A673 (cell line): ENCODE data around the gene PDGFB. TPM values are rescaled to one million over a fixed set of nuclear protein-coding genes. Genes with fewer than 3 reads are reported as not detected.

Experiments used
- BruUV-seq: library from RNA; stranded (reverse); fragments of 400-500 nt; replicated peaks from 2 replicates; lab custom pipeline; 2021; lab: Mats Ljungman, UMichigan
- CTCF ChIA-PET: fragments of 300-600 bp; sonication (Branson Sonifier 250); formaldehyde crosslinking; loops from one replicate; lab custom pipeline; 2022; ENCODE audit warnings: antibody characterized with exemption; lab: Charles Lee
- POLR2A ChIA-PET: fragments of 300-600 bp; sonication (Branson Sonifier 250); formaldehyde crosslinking; loops from one replicate; lab custom pipeline; 2022; ENCODE audit warnings: antibody characterized with exemption; ENCODE audit not compliant: low non-redundant PET; lab: Charles Lee
- DNase-seq: peaks from one replicate; pipeline ENCODE4 v3.0.0-alpha.2; 2015; ENCODE audit warnings: low spot score
- H3K27ac ChIP-seq: fragments of 200-600 bp; sonication (generic); 2 replicates; pipeline ENCODE4 v1.5.1; 2016; ENCODE audit warnings: mixed run types, low read depth, mild to moderate bottlenecking, mixed read lengths, antibody characterized with exemption, low read length; ENCODE audit not compliant: poor library complexity, severe bottlenecking
- H3K27me3 ChIP-seq: fragments of 200-600 bp; sonication (generic); replicated peaks from 2 replicates; pipeline ENCODE4 v1.6.1; 2017; ENCODE audit warnings: mixed run types, low read depth, mild to moderate bottlenecking, mixed read lengths, antibody characterized with exemption, low read length; ENCODE audit not compliant: insufficient read depth, poor library complexity
- H3K36me3 ChIP-seq: fragments of 200-600 bp; sonication (generic); 2 replicates; pipeline ENCODE4 v1.6.1; 2016; ENCODE audit warnings: mixed run types, mild to moderate bottlenecking, mixed read lengths, antibody characterized with exemption, low read length; ENCODE audit not compliant: insufficient read depth, poor library complexity, severe bottlenecking
- H3K4me1 ChIP-seq: fragments of 200-600 bp; sonication (generic); 2 replicates; pipeline ENCODE4 v1.6.1; 2017; ENCODE audit warnings: mixed run types, mild to moderate bottlenecking, mixed read lengths, antibody characterized with exemption, low read length; ENCODE audit not compliant: insufficient read depth, poor library complexity, severe bottlenecking
- H3K4me3 ChIP-seq: fragments of 200-600 bp; sonication (generic); 2 replicates; pipeline ENCODE4 v1.5.1; 2016; ENCODE audit warnings: low read depth, mixed run types, mild to moderate bottlenecking, mixed read lengths, low read length; ENCODE audit not compliant: poor library complexity, severe bottlenecking
- H3K9me3 ChIP-seq: fragments of 200-600 bp; sonication (generic); 2 replicates; pipeline ENCODE4 v1.6.1; 2016; ENCODE audit warnings: mixed run types, low read depth, mild to moderate bottlenecking, mixed read lengths, antibody characterized with exemption, low read length; ENCODE audit not compliant: poor library complexity, severe bottlenecking
- EZH2 ChIP-seq: fragments of 200-600 bp; sonication (generic); IDR thresholded peaks from 2 replicates; pipeline ENCODE4 v1.6.1; 2017; ENCODE audit warnings: borderline replicate concordance, low read depth, mild to moderate bottlenecking, mixed read lengths, antibody characterized with exemption, low read length; ENCODE audit not compliant: poor library complexity, severe bottlenecking
- intact Hi-C: fragments of 100-400 bp; cut with micrococcal nuclease; formaldehyde crosslinking; loops from one replicate; pipeline ENCODE4 v1.10.0; 2022; ENCODE audit not compliant: unreplicated experiment
- total RNA-seq: library from RNA; stranded (reverse); gene quantifications from 2 replicates; pipeline ENCODE4 v1.2.3, GENCODE V29; 2021
- TF ChIP-seq, protein P1 (sequence below): fragments of 300-800, 200-600 bp; sonication (generic); conservative IDR thresholded peaks from 2 replicates; pipeline ENCODE4 v1.5.1; 2017; ENCODE audit warnings: low read depth, mild to moderate bottlenecking, antibody characterized with exemption, low read length, moderate library complexity, mixed read lengths

PDGFB gene
- total RNA-seq, 1 experiment from 2014 or later, result 0.09 TPM

DNA sequence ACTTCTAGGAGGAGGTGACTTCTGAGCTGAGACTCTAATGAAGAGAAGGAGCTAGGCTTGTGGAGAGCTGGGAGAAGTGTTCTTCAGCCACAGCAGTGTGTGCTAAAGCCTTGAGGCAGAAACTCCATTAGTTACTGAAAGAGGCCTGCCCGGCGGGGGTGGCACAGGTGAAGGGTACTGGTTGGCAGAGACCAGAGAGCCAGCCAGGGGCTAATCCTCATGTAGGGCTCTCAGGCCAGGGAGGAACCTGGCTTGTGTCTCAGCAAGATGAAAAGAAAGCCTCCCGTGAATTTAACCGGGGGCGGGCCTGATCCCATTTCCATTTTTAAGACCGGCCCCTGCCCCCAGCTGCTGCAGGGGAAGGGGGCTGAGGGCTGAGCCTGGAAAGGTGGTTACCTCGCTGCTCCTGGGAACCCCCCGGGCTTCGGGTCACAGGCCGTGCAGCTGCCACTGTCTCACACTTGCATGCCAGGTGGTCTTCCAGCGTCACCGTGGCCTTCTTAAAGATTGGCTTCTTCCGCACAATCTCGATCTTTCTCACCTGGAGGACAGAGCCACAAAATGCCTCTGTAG, 15.0 kb downstream of the PDGFB start:
- intact Hi-C loops, result no loop called here
- ChIA-PET CTCF (no interaction called here), POLR2A (no interaction called here)
- Histone ChIP-seq H3K36me3 (no peaks in the 10 kb centered on the region), H3K27ac (no peak overlapping the region), H3K4me1 (no peaks in the 10 kb centered on the region), H3K27me3 (no peaks in the 10 kb centered on the region), H3K9me3 (no peaks in the 10 kb centered on the region), H3K4me3 (no peak overlapping the region)
- TF ChIP-seq, protein P1, sequence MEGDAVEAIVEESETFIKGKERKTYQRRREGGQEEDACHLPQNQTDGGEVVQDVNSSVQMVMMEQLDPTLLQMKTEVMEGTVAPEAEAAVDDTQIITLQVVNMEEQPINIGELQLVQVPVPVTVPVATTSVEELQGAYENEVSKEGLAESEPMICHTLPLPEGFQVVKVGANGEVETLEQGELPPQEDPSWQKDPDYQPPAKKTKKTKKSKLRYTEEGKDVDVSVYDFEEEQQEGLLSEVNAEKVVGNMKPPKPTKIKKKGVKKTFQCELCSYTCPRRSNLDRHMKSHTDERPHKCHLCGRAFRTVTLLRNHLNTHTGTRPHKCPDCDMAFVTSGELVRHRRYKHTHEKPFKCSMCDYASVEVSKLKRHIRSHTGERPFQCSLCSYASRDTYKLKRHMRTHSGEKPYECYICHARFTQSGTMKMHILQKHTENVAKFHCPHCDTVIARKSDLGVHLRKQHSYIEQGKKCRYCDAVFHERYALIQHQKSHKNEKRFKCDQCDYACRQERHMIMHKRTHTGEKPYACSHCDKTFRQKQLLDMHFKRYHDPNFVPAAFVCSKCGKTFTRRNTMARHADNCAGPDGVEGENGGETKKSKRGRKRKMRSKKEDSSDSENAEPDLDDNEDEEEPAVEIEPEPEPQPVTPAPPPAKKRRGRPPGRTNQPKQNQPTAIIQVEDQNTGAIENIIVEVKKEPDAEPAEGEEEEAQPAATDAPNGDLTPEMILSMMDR, result no peak
- no peak for TF ChIP-seq EZH2
- no TSS peak for BruUV-seq
- DNase-seq, result no peak

DNA sequence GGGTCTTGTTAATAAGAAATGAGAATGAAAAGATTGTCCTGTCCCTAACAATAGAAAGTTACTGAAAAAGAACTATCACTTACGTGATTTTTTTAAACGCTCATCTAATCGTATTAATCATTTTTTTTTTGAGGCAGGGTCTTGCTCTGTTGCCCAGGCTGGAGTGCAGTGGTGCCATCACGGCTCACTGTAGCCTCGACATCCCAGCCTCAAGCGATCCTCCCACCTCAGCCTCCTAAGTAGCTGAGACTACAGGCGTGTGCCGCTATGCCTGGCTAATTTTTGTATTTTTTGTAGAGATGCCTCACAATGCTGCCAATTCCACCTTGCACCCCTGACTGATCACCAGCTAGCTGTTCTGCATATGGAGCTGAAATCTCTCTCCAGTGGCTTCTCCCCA, 15.7 kb downstream of the PDGFB start:
- ChIA-PET CTCF (no interaction called here), POLR2A (no interaction called here)
- Histone ChIP-seq H3K27me3 (no peaks in the 10 kb centered on the region), H3K9me3 (no peaks in the 10 kb centered on the region), H3K4me1 (no peaks in the 10 kb centered on the region), H3K27ac (no peak overlapping the region), H3K36me3 (no peaks in the 10 kb centered on the region), H3K4me3 (no peak overlapping the region)
- no peak for DNase-seq
- no TSS peak for BruUV-seq
- no peak for TF ChIP-seq EZH2
- intact Hi-C loops, result no loop called here

DNA sequence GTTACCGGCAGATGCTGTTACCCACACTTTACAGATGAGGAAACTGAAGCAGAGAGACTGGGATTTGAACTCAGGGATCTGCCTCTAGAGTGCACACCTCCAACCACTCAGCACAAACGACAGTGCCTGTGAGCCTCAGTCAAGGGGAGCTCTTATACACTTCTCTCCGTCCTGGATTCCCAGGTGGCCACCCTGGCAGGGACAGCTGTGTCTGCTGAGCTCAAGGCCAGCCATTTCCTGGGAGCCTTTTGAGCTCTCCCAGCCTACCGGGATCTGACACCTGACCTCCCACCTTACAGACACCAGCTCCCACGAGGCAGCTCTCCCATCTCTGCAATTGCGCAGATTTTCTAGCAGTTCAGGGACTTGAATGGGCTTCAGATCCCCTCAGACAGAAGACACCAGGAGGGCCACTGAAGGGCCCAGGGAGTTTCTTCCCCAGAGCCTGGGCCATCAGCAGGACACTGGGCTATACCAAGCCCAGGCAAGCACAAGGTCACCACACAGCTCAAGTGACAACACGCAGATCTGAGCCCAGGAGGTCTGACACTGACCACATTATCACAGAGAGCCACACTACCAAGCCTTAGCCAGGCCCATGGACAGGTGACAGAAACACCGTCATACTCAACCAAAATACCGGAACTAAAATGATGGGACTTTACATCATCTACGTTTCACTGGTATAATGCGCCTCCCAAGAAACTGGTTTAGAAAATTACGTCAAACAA, 17.1 kb downstream of the PDGFB start:
- H3K4me1 ChIP-seq, result no peaks in the 10 kb centered on the region
- H3K4me3 ChIP-seq, result no peak overlapping the region
- H3K27ac ChIP-seq, result no peak overlapping the region
- DNase-seq, result no peak
- CTCF ChIA-PET, result no interaction called here
- H3K27me3 ChIP-seq, result no peaks in the 10 kb centered on the region
- H3K9me3 ChIP-seq, result no peaks in the 10 kb centered on the region
- BruUV-seq, result no TSS peak
- intact Hi-C loops, result no loop called here
- TF ChIP-seq, protein P1, result no peak
- no peak for TF ChIP-seq EZH2
- POLR2A ChIA-PET, result no interaction called here
- H3K36me3 ChIP-seq, result no peaks in the 10 kb centered on the region

DNA sequence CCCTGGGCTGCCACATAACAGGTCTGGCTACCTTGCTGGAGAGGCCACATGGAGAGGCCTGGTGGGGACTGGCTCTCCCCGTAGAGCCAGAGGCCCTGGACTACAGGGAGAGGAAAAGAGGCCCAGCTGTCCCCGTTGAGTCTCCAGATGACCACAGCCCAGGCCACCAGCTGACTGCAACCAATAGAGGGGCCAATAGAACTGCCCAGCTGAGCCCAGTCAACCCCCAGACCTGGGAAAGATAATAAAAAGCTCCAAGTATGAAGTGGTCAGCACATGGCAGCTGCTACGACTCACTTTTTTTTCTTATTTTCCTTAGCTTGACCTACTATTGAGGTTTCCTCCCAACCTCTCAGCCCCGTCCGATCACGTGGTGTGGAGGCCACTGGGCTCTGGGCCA, 18.4 kb downstream of the PDGFB start:
- no TSS peak for BruUV-seq
- Histone ChIP-seq H3K9me3 (no peaks in the 10 kb centered on the region), H3K4me1 (no peaks in the 10 kb centered on the region), H3K36me3 (no peaks in the 10 kb centered on the region), H3K27me3 (no peaks in the 10 kb centered on the region), H3K4me3 (no peak overlapping the region), H3K27ac (no peak overlapping the region)
- TF ChIP-seq, protein P1, result no peak
- no peak for TF ChIP-seq EZH2
- ChIA-PET POLR2A (no interaction called here), CTCF (no interaction called here)
- DNase-seq, result no peak
- intact Hi-C loops, result no loop called here
